Lung microvascular endothelial cell (primary cell): ENCODE results near the gene TM9SF4. TPM values are rescaled to one million over a fixed set of nuclear protein-coding genes. Genes with fewer than 3 reads are reported as not detected.

Experiments
- DNase-seq, 2 donors: peaks; one replicate each; pipeline versions ENCODE4 v3.0.0 to v3.0.0-alpha.2; 2010; ENCODE audit warnings: low read depth in 2 of 2
- total RNA-seq: library from RNA; depleted of rRNA; stranded (reverse); fragments of >200 nt; gene quantifications from 2 replicates; pipeline ENCODE4 v1.2.1, GENCODE V29; 2014

TM9SF4 gene
- total RNA-seq, 1 donor from 2014 or later = 25.2 TPM

- no peak for DNase-seq
These were observed 96.6 kb downstream of the TM9SF4 start for GRCh38 chr20:32205843-32206759.

- DNase-seq = peak in 1 of 2 donors; percentile 10
These were observed 97.5 kb downstream of the TM9SF4 start for GRCh38 chr20:32206760-32207625.

GRCh38 chr20:32207626-32208498 lies 98.3 kb downstream of the TM9SF4 start, which contains the start of the genes PLAGL2 and POFUT1:
PLAGL2 (minus strand) TSS chr20:32207743; CDS start chr20:32202178, 5,565 bp downstream.
POFUT1 (plus strand) TSS chr20:32207880; CDS start chr20:32207942, 62 bp downstream.
- peak; percentile 87 to 91 for DNase-seq

GRCh38 chr20:32208499-32209154 lies 99.1 kb downstream of the TM9SF4 start:
- DNase-seq = no peak

GRCh38 chr20:32209850-32210605 lies 100.5 kb downstream of the TM9SF4 start:
- no peak for DNase-seq

- no peak for DNase-seq
These were observed 104.4 kb downstream of the TM9SF4 start for GRCh38 chr20:32213870-32214269.

DNA sequence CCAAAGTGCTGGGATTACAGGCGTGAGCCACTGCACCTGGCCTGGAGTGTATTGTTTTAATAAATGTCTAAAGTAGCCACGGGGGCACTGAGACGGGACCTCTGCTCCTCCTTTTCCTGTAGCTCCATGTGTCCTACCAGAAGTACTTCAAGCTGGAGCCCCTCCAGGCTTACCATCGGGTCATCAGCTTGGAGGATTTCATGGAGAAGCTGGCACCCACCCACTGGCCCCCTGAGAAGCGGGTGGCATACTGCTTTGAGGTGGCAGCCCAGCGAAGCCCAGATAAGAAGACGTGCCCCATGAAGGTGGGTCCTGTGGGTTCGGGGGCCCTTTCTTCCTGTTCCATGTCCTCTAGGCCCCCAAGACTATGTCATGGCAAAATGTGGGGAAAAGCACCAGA lies 105.6 kb downstream of the TM9SF4 start:
- no peak for DNase-seq

- no peak for DNase-seq
These were observed 106.2 kb downstream of the TM9SF4 start for GRCh38 chr20:32215729-32216128.

DNA sequence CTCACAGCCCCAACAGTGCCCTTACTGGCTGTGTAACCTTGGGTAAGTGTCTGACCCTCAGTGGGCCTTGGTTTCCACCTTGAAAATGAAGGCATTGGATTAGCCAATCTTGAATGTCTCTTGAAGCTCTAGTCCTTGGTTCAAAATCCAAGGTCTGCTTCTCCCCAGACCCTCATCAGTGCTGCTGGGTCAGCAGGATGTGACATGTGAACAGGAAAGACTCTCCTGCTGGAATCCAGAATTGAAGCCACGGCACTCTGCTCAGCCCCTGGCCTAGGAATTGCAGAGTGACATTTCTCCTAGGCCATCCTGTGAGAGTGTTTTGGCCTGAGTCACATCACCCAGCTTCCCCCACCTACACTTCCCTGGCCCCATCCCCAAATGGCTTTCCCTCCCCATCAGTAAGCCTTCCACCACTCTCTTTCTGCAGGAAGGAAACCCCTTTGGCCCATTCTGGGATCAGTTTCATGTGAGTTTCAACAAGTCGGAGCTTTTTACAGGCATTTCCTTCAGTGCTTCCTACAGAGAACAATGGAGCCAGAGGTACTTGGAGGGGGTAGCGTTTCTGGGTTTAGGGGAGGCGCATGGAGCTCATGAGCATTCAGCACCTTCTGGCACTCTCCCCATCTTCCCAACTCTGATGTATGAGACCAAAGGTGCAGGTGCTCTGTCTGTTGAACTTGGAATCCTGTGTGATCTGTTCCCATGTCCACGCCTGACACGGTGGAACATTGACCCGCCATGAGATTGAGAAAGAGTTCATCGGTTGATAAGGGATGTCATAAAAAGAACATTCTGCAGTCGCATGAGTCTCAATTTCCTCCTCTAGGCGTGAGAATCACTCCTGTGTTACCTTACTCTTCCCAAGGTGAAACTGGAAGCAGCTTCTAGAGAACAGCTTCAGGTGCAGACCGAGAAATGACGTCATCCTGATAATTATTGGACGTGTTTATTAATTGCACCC lies 106.9 kb downstream of the TM9SF4 start:
- peak; percentile 31 to 92 for DNase-seq

Other genes with a start within 250 kb of the TM9SF4 start
- 0.65 and 0.79 TPM in 2 replicates for gene DUSP15, start 239.2 kb upstream of the TM9SF4 start, total RNA-seq
- gene TTLL9, start 239.1 kb upstream of the TM9SF4 start, total RNA-seq = under 0.01 and 0.22 TPM in 2 replicates
- 4.6 TPM in 2 replicates for gene PDRG1, start 157.7 kb upstream of the TM9SF4 start, total RNA-seq
- gene XKR7, start 141.6 kb upstream of the TM9SF4 start, total RNA-seq = under 0.01 TPM in 1 of 2 replicates, not detected in the other
- gene CCM2L, start 99.3 kb upstream of the TM9SF4 start, total RNA-seq = 16.3 and 24.2 TPM in 2 replicates
- not detected in 2 replicates for gene HCK, start 57.5 kb upstream of the TM9SF4 start, total RNA-seq
- 2.2 and 2.8 TPM in 2 replicates for gene PLAGL2, start 98.0 kb downstream of the TM9SF4 start, total RNA-seq
- gene POFUT1, start 98.2 kb downstream of the TM9SF4 start, total RNA-seq = 24.6 and 31.2 TPM in 2 replicates
- 20.7 and 22.6 TPM in 2 replicates for gene KIF3B, start 167.9 kb downstream of the TM9SF4 start, total RNA-seq
- gene ASXL1, start 248.6 kb downstream of the TM9SF4 start, total RNA-seq = 27.9 and 42.5 TPM in 2 replicates